Neutrophil (primary cell): Measurements from ENCODE around the gene TRIM44.
"Not testable (repeated sequence)": the region's sequence is repeated elsewhere in the genome, so short reads cannot be mapped to it uniquely, and the experiment has no call there.

Experiments used
- H3K27ac ChIP-seq: fragments of 200-600 bp; sonication (generic); 2 replicates; pipeline ENCODE4 v1.5.1; 2016; ENCODE audit warnings: mild to moderate bottlenecking, moderate library complexity
- H3K27me3 ChIP-seq: fragments of 200-600 bp; sonication (generic); 2 replicates; pipeline ENCODE4 v1.6.0; 2016; ENCODE audit warnings: mild to moderate bottlenecking
- H3K36me3 ChIP-seq: fragments of 200-600 bp; sonication (generic); 2 replicates; pipeline ENCODE4 v1.5.1; 2017
- H3K4me1 ChIP-seq, 2 experiments: fragments of 200-600 bp in 1 of 2; sonication (generic) in 1 of 2; 1 replicate in 1 of 2; 2 replicates in 1 of 2; pipeline versions ENCODE4 v1.5.1 to v1.6.1; 2013 to 2016; ENCODE audit warnings: low read depth in 1 of 2, low read length in 1 of 2, mild to moderate bottlenecking in 1 of 2, moderate library complexity in 1 of 2; ENCODE audit not compliant: control insufficient read depth in 1 of 2, insufficient read depth in 1 of 2
- H3K4me3 ChIP-seq, 2 experiments: fragments of 200-600 bp in 1 of 2; sonication (generic) in 1 of 2; 1 replicate in 1 of 2; 2 replicates in 1 of 2; pipeline ENCODE4 v1.5.1; 2013 to 2016; ENCODE audit warnings: low read depth in 1 of 2, low read length in 1 of 2, mild to moderate bottlenecking in 1 of 2, moderate library complexity in 1 of 2
- H3K9me3 ChIP-seq: fragments of 200-600 bp; sonication (generic); 2 replicates; pipeline ENCODE4 v1.5.1; 2016
- CTCF ChIP-seq: fragments of 200-600 bp; sonication (generic); IDR thresholded peaks from 2 replicates; pipeline ENCODE4 v1.5.1; 2016; ENCODE audit warnings: antibody characterized with exemption

Gene TRIM44

GRCh38 chr11:35647421-35648093 is 15.0 kb upstream of the TRIM44 start:
- H3K27me3 ChIP-seq = peaks cover 23% of the 10 kb centered on the region
- no peak overlapping the region for H3K4me3 ChIP-seq
- H3K4me1 ChIP-seq = no peaks in the 10 kb centered on the region
- H3K36me3 ChIP-seq = no peaks in the 10 kb centered on the region
- H3K27ac ChIP-seq = no peak overlapping the region
- no peak for TF ChIP-seq CTCF
- H3K9me3 ChIP-seq = no peaks in the 10 kb centered on the region

GRCh38 chr11:35650006-35650405 is 12.6 kb upstream of the TRIM44 start:
- no peaks in the 10 kb centered on the region for H3K4me1 ChIP-seq
- peaks cover 36% of the 10 kb centered on the region for H3K27me3 ChIP-seq
- H3K4me3 ChIP-seq = no peak overlapping the region
- no peaks in the 10 kb centered on the region for H3K36me3 ChIP-seq
- TF ChIP-seq CTCF = no peak
- H3K27ac ChIP-seq = no peak overlapping the region
- H3K9me3 ChIP-seq = no peaks in the 10 kb centered on the region

- no peak overlapping the region for H3K27ac ChIP-seq
These were observed 12.1 kb upstream of the TRIM44 start for GRCh38 chr11:35650467-35650866.

GRCh38 chr11:35651263-35651662 is 11.3 kb upstream of the TRIM44 start:
- H3K4me3 ChIP-seq = no peak overlapping the region
- no peaks in the 10 kb centered on the region for H3K36me3 ChIP-seq
- H3K9me3 ChIP-seq = no peaks in the 10 kb centered on the region
- H3K27ac ChIP-seq = no peak overlapping the region
- H3K27me3 ChIP-seq = peaks cover 39% of the 10 kb centered on the region
- TF ChIP-seq CTCF = no peak
- H3K4me1 ChIP-seq = no peaks in the 10 kb centered on the region

More at GRCh38 chr11:35650467-35650866, 12.1 kb upstream of the TRIM44 start:
- Histone ChIP-seq H3K4me3 (no peak overlapping the region), H3K36me3 (no peaks in the 10 kb centered on the region), H3K27me3 (peaks cover 36% of the 10 kb centered on the region), H3K9me3 (no peaks in the 10 kb centered on the region), H3K4me1 (no peaks in the 10 kb centered on the region)
- TF ChIP-seq CTCF = no peak

GRCh38 chr11:35652786-35653185 is 9.8 kb upstream of the TRIM44 start:
- peaks cover 46% of the 10 kb centered on the region for H3K27me3 ChIP-seq
- H3K9me3 ChIP-seq = not testable (repeated sequence)

GRCh38 chr11:35654711-35655110 is 7.9 kb upstream of the TRIM44 start:
- H3K9me3 ChIP-seq = no peaks in the 10 kb centered on the region
- no peaks in the 10 kb centered on the region for H3K36me3 ChIP-seq
- H3K27ac ChIP-seq = no peak overlapping the region
- no peak overlapping the region for H3K4me3 ChIP-seq
- no peaks in the 10 kb centered on the region for H3K4me1 ChIP-seq
- H3K27me3 ChIP-seq = peaks cover 64% of the 10 kb centered on the region
- TF ChIP-seq CTCF = no peak

More at GRCh38 chr11:35652786-35653185, 9.8 kb upstream of the TRIM44 start:
- not testable (repeated sequence) for H3K4me1 ChIP-seq, H3K36me3 ChIP-seq, H3K27ac ChIP-seq, H3K4me3 ChIP-seq
